ENCODE data around the gene KLHL3.
A peak's percentile ranks its signal among the peaks of the same experiment; 100 is the strongest.

The KLHL3 gene

GRCh38 chr5:137754188-137754960, 18.5 kb upstream of the KLHL3 start, which contains the start of gene HNRNPA0:
TSS of gene HNRNPA0 (minus strand) at chr5:137754363. CDS start at chr5:137754066, 297 bp downstream.
- peak; percentile 98 for DNase-seq (ENCODE audit: low read depth in 2 of 2)
- peak within 1 kb of the TSS; percentile 95 to 97 for H3K4me3 ChIP-seq (replicated peaks in 1 of 2; ENCODE audit: low read depth in 2 of 2, low read length in 2 of 2)
- TF ChIP-seq, protein P1, sequence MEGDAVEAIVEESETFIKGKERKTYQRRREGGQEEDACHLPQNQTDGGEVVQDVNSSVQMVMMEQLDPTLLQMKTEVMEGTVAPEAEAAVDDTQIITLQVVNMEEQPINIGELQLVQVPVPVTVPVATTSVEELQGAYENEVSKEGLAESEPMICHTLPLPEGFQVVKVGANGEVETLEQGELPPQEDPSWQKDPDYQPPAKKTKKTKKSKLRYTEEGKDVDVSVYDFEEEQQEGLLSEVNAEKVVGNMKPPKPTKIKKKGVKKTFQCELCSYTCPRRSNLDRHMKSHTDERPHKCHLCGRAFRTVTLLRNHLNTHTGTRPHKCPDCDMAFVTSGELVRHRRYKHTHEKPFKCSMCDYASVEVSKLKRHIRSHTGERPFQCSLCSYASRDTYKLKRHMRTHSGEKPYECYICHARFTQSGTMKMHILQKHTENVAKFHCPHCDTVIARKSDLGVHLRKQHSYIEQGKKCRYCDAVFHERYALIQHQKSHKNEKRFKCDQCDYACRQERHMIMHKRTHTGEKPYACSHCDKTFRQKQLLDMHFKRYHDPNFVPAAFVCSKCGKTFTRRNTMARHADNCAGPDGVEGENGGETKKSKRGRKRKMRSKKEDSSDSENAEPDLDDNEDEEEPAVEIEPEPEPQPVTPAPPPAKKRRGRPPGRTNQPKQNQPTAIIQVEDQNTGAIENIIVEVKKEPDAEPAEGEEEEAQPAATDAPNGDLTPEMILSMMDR (IDR thresholded peaks at IDR 0.05; ENCODE audit: low read depth, low read length) = no peak

DNA sequence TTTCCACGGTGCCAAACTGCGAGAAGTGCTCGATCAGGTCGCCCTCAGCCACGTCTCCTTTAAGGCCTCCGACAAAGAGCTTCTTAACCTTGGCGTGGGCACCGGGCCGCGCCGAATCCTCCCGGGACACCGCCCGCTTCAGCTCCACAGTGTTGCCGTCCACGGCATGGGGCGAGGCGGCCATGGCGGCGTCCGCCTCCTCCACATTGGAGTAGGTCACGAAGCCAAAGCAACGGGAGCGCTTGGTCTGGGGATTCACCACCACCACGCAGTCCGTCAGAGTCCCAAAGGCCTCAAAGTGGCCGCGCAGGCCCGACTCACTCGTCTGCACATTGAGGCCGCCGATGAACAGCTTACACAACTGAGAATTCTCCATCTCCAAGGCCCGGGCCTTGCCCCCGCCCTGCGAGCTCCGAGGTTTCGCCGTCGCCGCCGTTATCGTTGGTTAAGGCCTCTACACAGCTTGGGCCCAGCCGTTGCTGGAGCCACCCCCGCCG, 17.9 kb upstream of the KLHL3 start:
- no peak for DNase-seq (ENCODE audit: low read depth in 2 of 2)
- H3K4me3 ChIP-seq (replicated peaks in 1 of 2; ENCODE audit: low read depth in 2 of 2, low read length in 2 of 2) = peak overlapping the region; percentile 95 to 97
- TF ChIP-seq, protein P1 (IDR thresholded peaks at IDR 0.05; ENCODE audit: low read depth, low read length) = no peak

DNA sequence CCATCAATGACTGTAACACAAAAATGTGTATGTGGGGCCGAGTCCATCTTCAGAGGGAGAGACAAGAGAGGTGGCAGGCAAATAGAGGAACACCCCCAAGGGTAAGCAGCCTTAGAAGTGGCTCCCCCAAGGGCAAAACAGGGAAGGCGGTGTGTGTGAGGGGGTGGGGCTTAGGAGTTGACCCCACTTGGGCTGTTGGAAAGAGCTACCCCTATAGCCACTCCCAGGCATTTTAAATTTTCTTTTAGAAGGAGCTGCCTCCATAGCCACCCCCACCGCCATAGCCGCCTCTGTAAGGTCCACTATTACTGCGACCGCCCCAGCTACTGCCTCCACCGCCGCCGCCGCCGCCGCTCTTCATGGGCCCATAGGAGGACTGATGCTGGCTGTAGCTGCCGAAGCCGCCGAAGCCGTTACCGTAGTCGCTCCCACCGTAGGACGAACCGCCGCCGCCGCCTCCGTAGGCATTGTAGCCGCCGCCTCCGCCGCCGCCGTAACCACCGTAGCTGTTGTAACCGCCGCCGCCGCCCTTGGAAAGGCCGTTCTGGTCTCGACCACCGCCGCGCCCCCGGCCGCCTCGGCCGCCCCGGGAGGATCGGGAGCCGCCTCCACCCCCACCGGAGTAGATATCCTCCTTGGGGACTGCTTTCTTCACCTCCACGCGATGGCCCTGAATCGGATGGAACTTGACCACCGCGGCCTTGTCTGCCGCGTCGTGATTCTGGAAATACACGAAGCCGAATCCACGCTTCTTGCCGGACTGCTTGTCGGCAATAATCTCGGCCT, 17.2 kb upstream of the KLHL3 start:
- DNase-seq (ENCODE audit: low read depth in 2 of 2) = peak; percentile 32 to 42
- peak overlapping the region; percentile 95 to 97 for H3K4me3 ChIP-seq (replicated peaks in 1 of 2; ENCODE audit: low read depth in 2 of 2, low read length in 2 of 2)
- TF ChIP-seq, protein P1 (IDR thresholded peaks at IDR 0.05; ENCODE audit: low read depth, low read length) = no peak

DNA sequence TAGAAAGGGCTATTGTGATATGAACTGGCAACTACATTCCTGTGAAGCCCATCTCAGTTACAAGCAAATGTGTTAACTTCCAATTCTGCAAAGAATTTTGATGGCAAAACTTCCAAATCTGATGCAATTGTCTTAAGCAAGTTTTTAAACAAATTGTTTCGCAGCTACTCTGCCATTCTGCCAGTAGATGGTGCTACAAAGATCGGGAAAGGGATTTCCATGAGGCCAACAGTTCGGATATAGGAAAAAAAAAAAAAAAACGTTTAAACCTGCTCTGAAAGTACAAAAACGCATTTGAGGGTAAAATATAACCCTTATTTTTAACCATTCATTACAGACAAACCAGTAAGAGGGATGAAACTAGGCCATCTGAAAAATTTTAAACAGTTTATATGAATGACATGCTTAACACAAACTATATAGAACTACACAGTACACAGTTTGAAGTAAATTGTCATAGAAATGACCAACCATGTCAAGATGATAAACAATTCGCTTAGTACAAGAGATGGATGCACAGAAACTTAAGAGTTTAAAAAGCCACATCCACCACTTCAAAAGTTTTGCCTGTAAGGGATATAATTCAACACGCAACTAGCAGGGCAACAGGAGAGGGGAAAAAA, 16.1 kb upstream of the KLHL3 start:
- H3K4me3 ChIP-seq (replicated peaks in 1 of 2; ENCODE audit: low read depth in 2 of 2, low read length in 2 of 2) = peak overlapping the region; percentile 95 to 97
- DNase-seq (ENCODE audit: low read depth in 2 of 2) = peak; percentile 89
- TF ChIP-seq, protein P1 (IDR thresholded peaks at IDR 0.05; ENCODE audit: low read depth, low read length) = peak; percentile 79

- DNase-seq (ENCODE audit: low read depth in 2 of 2) = no peak
- H3K4me3 ChIP-seq (replicated peaks in 1 of 2; ENCODE audit: low read depth in 2 of 2, low read length in 2 of 2) = no peak overlapping the region
- TF ChIP-seq, protein P1 (IDR thresholded peaks at IDR 0.05; ENCODE audit: low read depth, low read length) = no peak
These were observed 14.5 kb upstream of the KLHL3 start for GRCh38 chr5:137750436-137750835.

DNA sequence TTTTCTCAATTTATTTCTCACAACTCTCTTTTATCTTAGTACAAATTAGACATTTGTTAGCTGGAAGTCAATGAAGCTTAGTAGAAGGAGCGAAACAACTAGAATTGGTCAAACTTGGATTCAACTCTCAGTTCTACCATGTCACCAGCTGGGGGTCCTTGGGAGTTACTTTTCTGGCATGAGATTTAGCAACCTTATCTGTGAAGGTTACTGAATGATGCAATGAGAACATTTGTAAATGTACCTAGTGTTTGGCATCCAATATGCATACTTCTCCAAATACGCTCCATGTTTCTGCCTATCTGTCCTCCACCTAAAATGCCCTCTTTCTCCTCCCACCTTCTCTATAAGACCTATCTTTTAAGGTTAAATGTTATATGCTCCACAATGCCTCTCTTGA, 12.0 kb upstream of the KLHL3 start:
- DNase-seq (ENCODE audit: low read depth in 2 of 2) = no peak
- H3K4me3 ChIP-seq (replicated peaks in 1 of 2; ENCODE audit: low read depth in 2 of 2, low read length in 2 of 2) = no peak overlapping the region
- TF ChIP-seq, protein P1 (IDR thresholded peaks at IDR 0.05; ENCODE audit: low read depth, low read length) = no peak

Measured in cardiac fibroblast (primary cell).